ENCODE data around the gene KLHL25. TPM values are rescaled to one million over a fixed set of nuclear protein-coding genes. Genes with fewer than 3 reads are reported as not detected.

The KLHL25 gene
- total and polyA plus RNA-seq, 2 of the 8 experiments (the other 6 are each of a cell fraction or from before 2014, with no cell fraction given): 16.5 to 22.0 TPM

DNA sequence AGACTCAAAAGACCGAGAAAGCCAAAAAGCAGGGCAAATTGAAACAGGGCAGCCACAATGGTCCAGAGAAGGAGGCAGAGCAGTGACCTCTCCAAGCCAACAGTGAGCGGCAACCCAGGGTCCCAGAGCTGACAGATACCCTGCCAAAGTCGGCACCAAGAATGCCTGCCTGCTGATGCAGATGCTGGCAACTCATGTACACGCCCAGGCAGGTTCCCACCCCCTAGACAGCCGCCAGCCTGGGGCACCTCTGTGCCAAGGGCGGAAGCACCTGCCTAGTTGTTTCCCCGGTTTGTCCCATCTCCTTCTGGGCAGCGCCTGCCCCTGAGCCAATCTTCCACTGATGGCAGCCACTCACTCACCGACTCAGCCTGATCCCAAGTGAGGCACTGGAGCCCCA lies 22.1 kb downstream of the KLHL25 start:
- no peak overlapping the region for H4K91ac ChIP-seq (replicated peaks; ENCODE audit: insufficient read length, low read length)
- ChIA-PET POLR2A (ENCODE audit: partially characterized antibody) (no interaction called here), CTCF (ENCODE audit: partially characterized antibody) (interaction anchor here (2.2 kb wide), 1 partner anchor 12 kb away, joined by 6 read pairs; no protein-coding TSS in a partner anchor)
- DNase-seq (ENCODE audit: low read depth in 1 of 2, low spot score in 2 of 2) (no peak), FAIRE-seq (no peak)
- no peak overlapping the region for H3K27ac ChIP-seq (ENCODE audit: low read depth, low read length)
- no peak overlapping the region for H3K4me2 ChIP-seq (ENCODE audit: insufficient read depth in 1 of 2, low read depth in 2 of 2, low read length in 2 of 2)
- no peak overlapping the region for H2BK20ac ChIP-seq (ENCODE audit: low read length)
- H3K27me3 ChIP-seq (replicated peaks in 1 of 4; ENCODE audit: control insufficient read depth in 3 of 4, extremely low read depth in 1 of 4, insufficient read depth in 3 of 4, low read length in 3 of 4): no peaks in the 10 kb centered on the region
- H3K56ac ChIP-seq (replicated peaks; ENCODE audit: insufficient read length, low read depth, low read length): no peak overlapping the region
- H4K8ac ChIP-seq (ENCODE audit: extremely low read depth, insufficient read depth, low read length): no peak overlapping the region
- peaks cover 18 to 38% of the 10 kb centered on the region in 2 experiments for H4K20me1 ChIP-seq (replicated peaks in 1 of 2; ENCODE audit: control insufficient read depth in 1 of 2, insufficient read depth in 2 of 2, low read length in 2 of 2)
- no peak overlapping the region for H2BK5ac ChIP-seq (ENCODE audit: low read depth, low read length)
- H3K9ac ChIP-seq (replicated peaks in 1 of 4; ENCODE audit: extremely low read depth in 1 of 4, low read depth in 3 of 4, low read length in 3 of 4): no peak overlapping the region
- H3K4me1 ChIP-seq (replicated peaks in 1 of 4; ENCODE audit: control insufficient read depth in 3 of 4, insufficient read depth in 4 of 4, low read length in 3 of 4): peaks cover 0 to 7% (median 0%) of the 10 kb centered on the region in 4 experiments; a peak in 1 of 7 replicates
- no peak overlapping the region for H2BK15ac ChIP-seq (ENCODE audit: low read length)
- no peak overlapping the region for H2BK12ac ChIP-seq (ENCODE audit: low read depth, low read length)
- no peak overlapping the region for H2AFZ ChIP-seq (ENCODE audit: low read length)
- H3K23me2 ChIP-seq (ENCODE audit: low read depth, low read length): no peaks in the 10 kb centered on the region
- H3K79me1 ChIP-seq (ENCODE audit: low read depth, low read length): peaks cover 46% of the 10 kb centered on the region
- H3K14ac ChIP-seq (ENCODE audit: insufficient read length): no peak overlapping the region
- H4K5ac ChIP-seq (ENCODE audit: insufficient read length, low read depth, low read length): no peak overlapping the region
- H3K4ac ChIP-seq (replicated peaks; ENCODE audit: insufficient read length, low read depth, low read length): no peak overlapping the region
- no peaks in the 10 kb centered on the region; a peak in 1 of 4 replicates for H3K9me3 ChIP-seq (ENCODE audit: insufficient read depth in 2 of 2, low read depth in 1 of 2, low read length in 1 of 2)
- no peak overlapping the region for H2BK120ac ChIP-seq (replicated peaks; ENCODE audit: low read depth, low read length)
- WGBS, 2 experiments (ENCODE audit: extremely low coverage in 1 of 2, insufficient coverage in 1 of 2, insufficient read length in 1 of 2, insufficient replicate concordance in 2 of 2, low coverage in 1 of 2, low lambda C conversion rate in 2 of 2, missing lambda C conversion rate in 1 of 2): 88% methylated on average over 9 of the region's 9 CpGs; no CpG with 5 or more reads in 1 of the 2 experiments
- peaks cover 3 to 92% of the 10 kb centered on the region in 2 experiments for H3K79me2 ChIP-seq (ENCODE audit: control insufficient read depth in 1 of 2, insufficient read depth in 2 of 2, low read length in 2 of 2)
- no peak overlapping the region for H3K18ac ChIP-seq (ENCODE audit: extremely low read depth, low read length)
- peaks cover 3 to 9% (median 6%) of the 10 kb centered on the region in 4 experiments; a peak in 5 of 8 replicates for H3K36me3 ChIP-seq (ENCODE audit: control insufficient read depth in 2 of 4, insufficient read depth in 4 of 4, low read length in 3 of 4)
- H3K4me3 ChIP-seq (ENCODE audit: extremely low read depth in 1 of 4, insufficient read depth in 2 of 4, low read depth in 3 of 4, low read length in 4 of 4): no peak overlapping the region
- no peak overlapping the region for H2AK5ac ChIP-seq (ENCODE audit: low read depth, low read length)
- H3K23ac ChIP-seq (ENCODE audit: insufficient read length): no peak overlapping the region
- TF ChIP-seq MAFK (IDR thresholded peaks at IDR 0.05; ENCODE audit: low read depth, low read length): no peak
- no peak for TF ChIP-seq ZNF274 (IDR thresholded peaks at IDR 0.05; ENCODE audit: borderline replicate concordance, extremely low read depth, low read length)
- TF ChIP-seq JUND (IDR thresholded peaks at IDR 0.05; ENCODE audit: low read length): no peak
- no peak for TF ChIP-seq CBX5 (IDR thresholded peaks at IDR 0.05; ENCODE audit: low read depth, low read length)
- TF ChIP-seq KDM5A (IDR thresholded peaks at IDR 0.05; ENCODE audit: low read length): no peak
- TF ChIP-seq BACH1 (IDR thresholded peaks at IDR 0.05; ENCODE audit: low read length): no peak
- no peak for TF ChIP-seq SIN3A (conservative IDR thresholded peaks at IDR 0.05 in 1 of 2, IDR thresholded peaks at IDR 0.05 in 1 of 2; ENCODE audit: low read depth in 1 of 2, low read length in 2 of 2)
- TF ChIP-seq NANOG (IDR thresholded peaks at IDR 0.05; ENCODE audit: insufficient read depth, low read depth, low read length, poor library complexity, severe bottlenecking): no peak
- TF ChIP-seq YY1 (IDR thresholded peaks at IDR 0.05; ENCODE audit: low read depth, low read length): no peak
- no peak for TF ChIP-seq SIX5 (IDR thresholded peaks at IDR 0.05; ENCODE audit: low read depth, low read length)
- no peak for TF ChIP-seq CBX8 (IDR thresholded peaks at IDR 0.05; ENCODE audit: borderline replicate concordance, low read depth, low read length)
- no peak for TF ChIP-seq BCL11A (IDR thresholded peaks at IDR 0.05; ENCODE audit: low read depth in 2 of 2, low read length in 2 of 2)
- TF ChIP-seq SUZ12 (IDR thresholded peaks at IDR 0.05; ENCODE audit: low read length): no peak
- TF ChIP-seq, protein P1, sequence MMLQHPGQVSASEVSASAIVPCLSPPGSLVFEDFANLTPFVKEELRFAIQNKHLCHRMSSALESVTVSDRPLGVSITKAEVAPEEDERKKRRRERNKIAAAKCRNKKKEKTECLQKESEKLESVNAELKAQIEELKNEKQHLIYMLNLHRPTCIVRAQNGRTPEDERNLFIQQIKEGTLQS (IDR thresholded peaks at IDR 0.05; ENCODE audit: insufficient read depth, low read depth, low read length): no peak
- TF ChIP-seq POLR2A (IDR thresholded peaks at IDR 0.05; ENCODE audit: control extremely low read depth in 1 of 2, low read depth in 2 of 2, low read length in 2 of 2): no peak
